ENCODE measurements around the gene TNFRSF18.

- TF ChIP-seq, protein P1, sequence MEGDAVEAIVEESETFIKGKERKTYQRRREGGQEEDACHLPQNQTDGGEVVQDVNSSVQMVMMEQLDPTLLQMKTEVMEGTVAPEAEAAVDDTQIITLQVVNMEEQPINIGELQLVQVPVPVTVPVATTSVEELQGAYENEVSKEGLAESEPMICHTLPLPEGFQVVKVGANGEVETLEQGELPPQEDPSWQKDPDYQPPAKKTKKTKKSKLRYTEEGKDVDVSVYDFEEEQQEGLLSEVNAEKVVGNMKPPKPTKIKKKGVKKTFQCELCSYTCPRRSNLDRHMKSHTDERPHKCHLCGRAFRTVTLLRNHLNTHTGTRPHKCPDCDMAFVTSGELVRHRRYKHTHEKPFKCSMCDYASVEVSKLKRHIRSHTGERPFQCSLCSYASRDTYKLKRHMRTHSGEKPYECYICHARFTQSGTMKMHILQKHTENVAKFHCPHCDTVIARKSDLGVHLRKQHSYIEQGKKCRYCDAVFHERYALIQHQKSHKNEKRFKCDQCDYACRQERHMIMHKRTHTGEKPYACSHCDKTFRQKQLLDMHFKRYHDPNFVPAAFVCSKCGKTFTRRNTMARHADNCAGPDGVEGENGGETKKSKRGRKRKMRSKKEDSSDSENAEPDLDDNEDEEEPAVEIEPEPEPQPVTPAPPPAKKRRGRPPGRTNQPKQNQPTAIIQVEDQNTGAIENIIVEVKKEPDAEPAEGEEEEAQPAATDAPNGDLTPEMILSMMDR (IDR thresholded peaks at IDR 0.05; ENCODE audit: poor library complexity, severe bottlenecking) = no peak
- TF ChIP-seq SMC3 (conservative IDR thresholded peaks at IDR 0.05; ENCODE audit: poor library complexity) (no peak), EP300 (conservative IDR thresholded peaks at IDR 0.05; ENCODE audit: poor library complexity, severe bottlenecking) (no peak), POLR2AphosphoS5 (IDR thresholded peaks at IDR 0.05) (no peak)
These were observed 25.1 kb downstream of the TNFRSF18 start for GRCh38 chr1:1181129-1181937.

Measured in neural cell (in vitro differentiated cells).